Measurements from ENCODE around the gene MTARC1.

DNA sequence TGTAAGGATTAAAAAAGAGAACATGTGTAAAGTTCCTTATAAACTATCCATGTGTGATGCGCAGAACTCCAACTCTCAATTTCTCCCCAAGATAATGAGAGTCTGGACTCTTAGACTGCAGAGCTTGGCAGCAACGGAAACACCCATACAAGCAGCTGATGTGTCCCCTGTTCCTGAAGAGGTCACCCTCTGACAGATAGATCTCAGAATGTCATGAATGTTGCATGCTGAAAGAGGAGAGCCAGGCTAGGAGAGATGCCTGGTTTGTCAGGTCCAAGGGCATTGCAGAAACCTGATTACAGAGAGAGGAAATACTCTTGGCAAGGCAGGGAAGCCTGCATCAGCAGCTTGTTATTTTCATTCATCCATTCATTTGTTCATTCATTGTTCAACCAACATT, 24.2 kb downstream of the MTARC1 start:
- TF ChIP-seq POLR2AphosphoS5 (IDR thresholded peaks at IDR 0.05; ENCODE audit: low read depth, low read length) (no peak), CTCF (IDR thresholded peaks at IDR 0.05) (no peak)

Data from Panc1 (cell line).